ENCODE data around the gene ZHX3. TPM values are rescaled to one million over a fixed set of nuclear protein-coding genes. Genes with fewer than 3 reads are reported as not detected.

ZHX3 gene
- total RNA-seq, 4 donors from 2014 or later = 89.3 to 173 (median 156) TPM

GRCh38 chr20:41358717-41359116 is 41.2 kb upstream of the ZHX3 start:
- Histone ChIP-seq H3K9me3 (no peaks in the 10 kb centered on the region), H3K36me3 (peaks cover 3 to 46% (median 36%) of the 10 kb centered on the region in 4 donors), H3K4me3 (no peak overlapping the region), H3K4me1 (peaks cover 0 to 13% (median 0%) of the 10 kb centered on the region in 4 donors), H3K27ac (replicated peaks in 1 of 4) (no peak overlapping the region), H3K27me3 (peaks cover 0 to 7% (median 0%) of the 10 kb centered on the region in 4 donors)
- no peak for TF ChIP-seq EP300 (IDR thresholded peaks at IDR 0.05)
- TF ChIP-seq POLR2A (IDR thresholded peaks at IDR 0.05; ENCODE audit: low read depth) = no peak
- no peak for TF ChIP-seq POLR2AphosphoS5 (IDR thresholded peaks at IDR 0.05)
- TF ChIP-seq CTCF (IDR thresholded peaks at IDR 0.05) = no peak
- intact Hi-C loops (cut with DNase I) = no loop called here
- WGBS = 94% methylated on average over 7 of the region's 7 CpGs
- DNase-seq (ENCODE audit: extremely low spot score) = no peak

GRCh38 chr20:41358230-41358629 is 40.7 kb upstream of the ZHX3 start:
- WGBS = 92% methylated on average over 9 of the region's 9 CpGs
- no peak overlapping the region for H3K27ac ChIP-seq (replicated peaks in 1 of 4)
- no peaks in the 10 kb centered on the region for H3K9me3 ChIP-seq
- H3K36me3 ChIP-seq = peaks cover 3 to 46% (median 36%) of the 10 kb centered on the region in 4 donors
- H3K4me1 ChIP-seq = peaks cover 0 to 13% (median 0%) of the 10 kb centered on the region in 4 donors
- TF ChIP-seq POLR2A (IDR thresholded peaks at IDR 0.05; ENCODE audit: low read depth) (no peak), POLR2AphosphoS5 (IDR thresholded peaks at IDR 0.05) (no peak)
- intact Hi-C loops (cut with DNase I) = no loop called here
- DNase-seq (ENCODE audit: extremely low spot score) = no peak
- no peak overlapping the region for H3K4me3 ChIP-seq
- H3K27me3 ChIP-seq = peaks cover 0 to 2% (median 0%) of the 10 kb centered on the region in 4 donors

GRCh38 chr20:41357424-41358163 is 40.1 kb upstream of the ZHX3 start:
- H3K4me3 ChIP-seq = no peak overlapping the region
- WGBS = 86% methylated on average over 10 of the region's 11 CpGs
- H3K9me3 ChIP-seq = no peaks in the 10 kb centered on the region
- intact Hi-C loops (cut with DNase I) = no loop called here
- TF ChIP-seq EP300 (IDR thresholded peaks at IDR 0.05) = no peak
- TF ChIP-seq CTCF (IDR thresholded peaks at IDR 0.05) = no peak
- TF ChIP-seq POLR2AphosphoS5 (IDR thresholded peaks at IDR 0.05) = no peak
- no peak for TF ChIP-seq POLR2A (IDR thresholded peaks at IDR 0.05; ENCODE audit: low read depth)
- no peak overlapping the region for H3K27ac ChIP-seq (replicated peaks in 1 of 4)
- peaks cover 0 to 13% (median 0%) of the 10 kb centered on the region in 4 donors for H3K4me1 ChIP-seq
- no peak for DNase-seq (ENCODE audit: extremely low spot score)
- H3K36me3 ChIP-seq = peaks cover 3 to 51% (median 40%) of the 10 kb centered on the region in 4 donors
- H3K27me3 ChIP-seq = no peaks in the 10 kb centered on the region

GRCh38 chr20:41356951-41357350 is 39.4 kb upstream of the ZHX3 start:
- Histone ChIP-seq H3K4me3 (no peak overlapping the region), H3K27me3 (no peaks in the 10 kb centered on the region), H3K27ac (replicated peaks in 1 of 4) (no peak overlapping the region), H3K4me1 (peaks cover 0 to 8% (median 0%) of the 10 kb centered on the region in 4 donors), H3K36me3 (peaks cover 3 to 56% (median 45%) of the 10 kb centered on the region in 4 donors), H3K9me3 (no peaks in the 10 kb centered on the region)
- 87% methylated on average over 12 of the region's 13 CpGs for WGBS
- intact Hi-C loops (cut with DNase I) = no loop called here
- no peak for DNase-seq (ENCODE audit: extremely low spot score)
- no peak for TF ChIP-seq EP300 (IDR thresholded peaks at IDR 0.05)
- no peak for TF ChIP-seq POLR2A (IDR thresholded peaks at IDR 0.05; ENCODE audit: low read depth)
- no peak for TF ChIP-seq POLR2AphosphoS5 (IDR thresholded peaks at IDR 0.05)
- TF ChIP-seq CTCF (IDR thresholded peaks at IDR 0.05) = no peak

GRCh38 chr20:41355598-41356203 is 38.2 kb upstream of the ZHX3 start:
- peaks cover 3 to 64% (median 51%) of the 10 kb centered on the region in 4 donors for H3K36me3 ChIP-seq
- no peaks in the 10 kb centered on the region for H3K27me3 ChIP-seq
- no peak overlapping the region for H3K4me3 ChIP-seq
- no peak for TF ChIP-seq EP300 (IDR thresholded peaks at IDR 0.05)
- no peak for TF ChIP-seq CTCF (IDR thresholded peaks at IDR 0.05)
- no peak for TF ChIP-seq POLR2AphosphoS5 (IDR thresholded peaks at IDR 0.05)
- no peak for TF ChIP-seq POLR2A (IDR thresholded peaks at IDR 0.05; ENCODE audit: low read depth)
- intact Hi-C loops (cut with DNase I) = no loop called here
- no peak overlapping the region for H3K27ac ChIP-seq (replicated peaks in 1 of 4)
- DNase-seq (ENCODE audit: extremely low spot score) = no peak
- WGBS = 89% methylated on average over 4 of the region's 7 CpGs
- no peaks in the 10 kb centered on the region for H3K9me3 ChIP-seq
- peaks cover 0 to 5% (median 0%) of the 10 kb centered on the region in 4 donors for H3K4me1 ChIP-seq

Data from esophagus muscularis mucosa (tissue), 4 donors.